ENCODE results near the gene NHSL1. TPM values are rescaled to one million over a fixed set of nuclear protein-coding genes. Genes with fewer than 3 reads are reported as not detected.

NHSL1 gene
- total RNA-seq, 4 donors from 2014 or later: 5.4 to 24.3 (median 22.2) TPM

DNA sequence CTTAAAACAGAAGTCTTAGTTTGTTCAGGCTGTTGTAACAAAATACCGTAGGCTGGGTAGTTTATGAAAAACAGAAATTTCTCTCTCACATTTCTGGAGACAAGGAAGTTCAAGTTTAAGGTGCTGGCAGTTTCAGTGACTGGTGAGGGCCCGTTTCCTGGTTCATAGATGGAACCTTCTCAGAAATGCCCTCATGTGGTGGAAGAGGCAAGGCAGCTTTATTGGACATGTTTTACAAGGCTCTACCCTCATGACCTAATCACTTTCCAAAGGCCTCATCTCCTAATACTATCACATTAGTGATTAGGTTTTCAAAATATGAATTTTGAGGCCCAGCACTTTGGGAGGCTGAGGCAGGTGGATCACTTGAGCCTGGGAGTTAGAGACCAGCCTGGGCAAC is 92.9 kb downstream of the NHSL1 start:
- TF ChIP-seq, protein P1, sequence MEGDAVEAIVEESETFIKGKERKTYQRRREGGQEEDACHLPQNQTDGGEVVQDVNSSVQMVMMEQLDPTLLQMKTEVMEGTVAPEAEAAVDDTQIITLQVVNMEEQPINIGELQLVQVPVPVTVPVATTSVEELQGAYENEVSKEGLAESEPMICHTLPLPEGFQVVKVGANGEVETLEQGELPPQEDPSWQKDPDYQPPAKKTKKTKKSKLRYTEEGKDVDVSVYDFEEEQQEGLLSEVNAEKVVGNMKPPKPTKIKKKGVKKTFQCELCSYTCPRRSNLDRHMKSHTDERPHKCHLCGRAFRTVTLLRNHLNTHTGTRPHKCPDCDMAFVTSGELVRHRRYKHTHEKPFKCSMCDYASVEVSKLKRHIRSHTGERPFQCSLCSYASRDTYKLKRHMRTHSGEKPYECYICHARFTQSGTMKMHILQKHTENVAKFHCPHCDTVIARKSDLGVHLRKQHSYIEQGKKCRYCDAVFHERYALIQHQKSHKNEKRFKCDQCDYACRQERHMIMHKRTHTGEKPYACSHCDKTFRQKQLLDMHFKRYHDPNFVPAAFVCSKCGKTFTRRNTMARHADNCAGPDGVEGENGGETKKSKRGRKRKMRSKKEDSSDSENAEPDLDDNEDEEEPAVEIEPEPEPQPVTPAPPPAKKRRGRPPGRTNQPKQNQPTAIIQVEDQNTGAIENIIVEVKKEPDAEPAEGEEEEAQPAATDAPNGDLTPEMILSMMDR (IDR thresholded peaks at IDR 0.05; ENCODE audit: low read depth): no peak

DNA sequence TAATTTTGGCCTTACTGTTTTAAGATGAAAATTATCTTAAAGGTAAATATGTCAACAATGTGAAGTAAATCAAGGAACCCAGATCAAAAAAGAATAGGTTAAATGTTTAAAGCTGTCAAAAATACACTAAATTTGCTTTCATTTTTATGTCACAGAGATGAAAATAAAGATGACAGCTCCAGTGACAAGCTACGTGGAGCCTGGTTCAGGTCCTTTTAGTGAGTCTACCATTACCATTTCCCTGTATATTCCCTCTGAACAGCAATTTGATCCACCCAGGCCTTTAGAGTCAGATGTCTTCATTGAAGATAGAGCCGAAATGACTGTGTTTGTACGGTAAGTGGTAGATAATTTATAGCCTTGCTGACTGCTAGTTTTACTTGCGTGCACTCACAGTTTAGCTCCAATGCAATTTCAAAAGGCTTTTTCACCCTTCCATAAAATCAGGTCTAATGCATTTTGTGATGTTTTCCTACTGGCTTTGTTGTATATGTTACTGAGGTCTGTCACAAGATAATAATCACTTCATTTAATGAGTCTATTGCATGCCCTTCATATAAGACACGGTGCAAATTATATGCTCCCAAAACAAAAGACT is 93.4 kb downstream of the NHSL1 start:
- TF ChIP-seq, protein P1 (IDR thresholded peaks at IDR 0.05; ENCODE audit: low read depth): no peak

GRCh38 chr6:138404666-138405337 is 94.5 kb downstream of the NHSL1 start:
- TF ChIP-seq, protein P1 (IDR thresholded peaks at IDR 0.05; ENCODE audit: low read depth): no peak

GRCh38 chr6:138403801-138404665 is 95.3 kb downstream of the NHSL1 start, which contains the start of gene HEBP2:
HEBP2 (plus strand) TSS chr6:138404223; CDS start chr6:138404496, 273 bp downstream.
- TF ChIP-seq, protein P1 (IDR thresholded peaks at IDR 0.05; ENCODE audit: low read depth): no peak

DNA sequence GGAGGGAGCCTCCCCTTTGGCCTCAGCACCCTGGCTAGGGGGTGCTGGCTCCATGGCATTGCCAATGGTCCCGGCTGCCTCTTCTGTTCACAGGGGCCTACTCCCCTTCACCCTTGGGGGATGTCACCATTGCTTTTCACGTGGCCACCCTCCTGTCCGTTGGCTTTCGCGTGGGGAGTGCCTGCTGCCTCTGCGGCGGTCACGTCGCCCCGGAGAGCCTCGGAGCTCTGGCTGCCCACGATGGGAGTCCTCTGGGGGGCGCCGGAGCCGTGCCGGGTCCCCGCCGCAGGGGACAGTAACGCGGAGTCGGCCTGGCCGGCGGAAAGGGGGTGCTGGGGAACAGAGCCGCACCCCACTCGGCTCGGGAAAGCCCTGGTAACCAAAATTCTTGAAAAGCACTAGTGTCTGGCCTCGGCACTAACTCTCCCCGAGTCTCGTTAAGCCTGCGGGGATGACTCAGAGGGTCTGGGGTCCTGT is 95.9 kb downstream of the NHSL1 start:
- TF ChIP-seq, protein P1 (IDR thresholded peaks at IDR 0.05; ENCODE audit: low read depth): no peak

DNA sequence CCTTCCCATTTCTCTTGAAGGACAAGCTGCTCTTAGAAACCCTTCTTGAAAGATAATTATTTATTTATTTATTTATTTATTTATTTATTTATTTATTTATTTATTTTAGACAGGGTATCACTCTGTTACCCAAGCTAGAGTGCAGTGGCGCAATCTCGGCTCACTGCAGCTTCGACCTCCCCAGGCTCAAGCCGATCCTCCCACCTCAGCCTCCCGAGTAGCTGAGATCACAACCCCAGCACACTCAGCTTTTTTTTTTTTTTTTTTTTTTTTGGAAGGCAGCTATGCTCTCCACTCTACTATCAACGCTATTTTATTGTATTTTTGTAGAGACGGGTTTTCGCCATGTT is 96.5 kb downstream of the NHSL1 start:
- TF ChIP-seq, protein P1 (IDR thresholded peaks at IDR 0.05; ENCODE audit: low read depth): no peak
